Chondrocyte (in vitro differentiated cells): Measurements from ENCODE around the gene OR5K3. TPM values are rescaled to one million over a fixed set of nuclear protein-coding genes. Genes with fewer than 3 reads are reported as not detected.

Source experiments
- DNase-seq: peaks from one replicate; pipeline ENCODE4 v3.0.0; 2021; ENCODE audit warnings: mixed read lengths, low spot score
- H3K27ac Mint-ChIP-seq: one replicate; pipeline ENCODE4 v1.8.0; 2021; ENCODE audit warnings: mild to moderate bottlenecking, moderate library complexity, mixed read lengths; ENCODE audit not compliant: unreplicated experiment
- H3K27me3 Mint-ChIP-seq: 2 replicates; pipeline ENCODE4 v1.8.0; 2021; ENCODE audit warnings: low read depth, mixed read lengths
- H3K36me3 Mint-ChIP-seq: 2 replicates; pipeline ENCODE4 v1.8.0; 2021; ENCODE audit warnings: low read depth, mixed read lengths
- H3K4me1 Mint-ChIP-seq: 2 replicates; pipeline ENCODE4 v1.8.0; 2021; ENCODE audit warnings: low read depth, mild to moderate bottlenecking, mixed read lengths
- H3K4me3 Mint-ChIP-seq: one replicate; pipeline ENCODE4 v1.8.0; 2021; ENCODE audit warnings: mild to moderate bottlenecking, moderate library complexity, mixed read lengths; ENCODE audit not compliant: unreplicated experiment
- H3K9me3 Mint-ChIP-seq: 2 replicates; pipeline ENCODE4 v1.8.0; 2021; ENCODE audit warnings: low read depth, mixed read lengths
- CTCF ChIP-seq: fragments of 200-600 bp; sonication (generic); IDR thresholded peaks from 2 replicates; pipeline ENCODE4 v1.5.0; 2021; ENCODE audit warnings: antibody characterized with exemption, mild to moderate bottlenecking, moderate library complexity
- long read RNA-seq: library from polyadenylated mRNA; stranded (forward); transcript quantifications from one replicate; pipeline ENCODE4 v2.0.0, GENCODE V29; 2021
- total RNA-seq: library from RNA; stranded (reverse); gene quantifications from 3 replicates; pipeline ENCODE4 v1.2.1, GENCODE V29; 2021

OR5K3 gene
- not detected in 3 replicates for total RNA-seq
- long read RNA-seq = 0 reads

- H3K4me3 Mint-ChIP-seq = no peak within 1 kb of the TSS
- no peak for DNase-seq
- no peaks in the 10 kb centered on the region for H3K36me3 Mint-ChIP-seq
- H3K27ac Mint-ChIP-seq = no peak within 1 kb of the TSS
- no peak for TF ChIP-seq CTCF
- no peaks in the 10 kb centered on the region for H3K9me3 Mint-ChIP-seq
- no peaks in the 10 kb centered on the region for H3K4me1 Mint-ChIP-seq
- peaks cover 19% of the 10 kb centered on the region for H3K27me3 Mint-ChIP-seq
Observed at GRCh38 chr3:98390366-98390765, at the start of gene OR5K3. Gene OR5K3, plus strand, starts transcription at chr3:98390666. Its CDS starts 0 bp downstream, at chr3:98390666.

GRCh38 chr3:98341758-98342157 is 48.7 kb upstream of the OR5K3 start:
- Mint-ChIP-seq H3K4me3 (no peak overlapping the region), H3K9me3 (no peaks in the 10 kb centered on the region), H3K4me1 (no peaks in the 10 kb centered on the region), H3K27ac (no peak overlapping the region), H3K36me3 (no peaks in the 10 kb centered on the region), H3K27me3 (peaks cover 25% of the 10 kb centered on the region)
- DNase-seq = no peak
- TF ChIP-seq CTCF = no peak

- H3K9me3 Mint-ChIP-seq = no peaks in the 10 kb centered on the region
- no peak overlapping the region for H3K27ac Mint-ChIP-seq
- peaks cover 22% of the 10 kb centered on the region for H3K27me3 Mint-ChIP-seq
- H3K36me3 Mint-ChIP-seq = no peaks in the 10 kb centered on the region
- no peak overlapping the region for H3K4me3 Mint-ChIP-seq
- DNase-seq = no peak
- TF ChIP-seq CTCF = peak; percentile 66
- H3K4me1 Mint-ChIP-seq = no peaks in the 10 kb centered on the region
Observed at GRCh38 chr3:98343647-98344507, 46.6 kb upstream of the OR5K3 start.

GRCh38 chr3:98350082-98350481 is 40.4 kb upstream of the OR5K3 start:
- Mint-ChIP-seq H3K27ac (no peak overlapping the region), H3K4me1 (no peaks in the 10 kb centered on the region), H3K27me3 (peaks cover 25% of the 10 kb centered on the region), H3K4me3 (no peak overlapping the region), H3K36me3 (no peaks in the 10 kb centered on the region), H3K9me3 (no peaks in the 10 kb centered on the region)
- no peak for TF ChIP-seq CTCF
- DNase-seq = no peak

GRCh38 chr3:98353554-98353953 is 36.9 kb upstream of the OR5K3 start, which contains the start of gene OR5K4:
Gene OR5K4, plus strand, starts transcription at chr3:98353854. Its CDS starts 0 bp downstream, at chr3:98353854.
- Mint-ChIP-seq H3K27ac (no peak within 1 kb of the TSS), H3K36me3 (no peaks in the 10 kb centered on the region), H3K4me1 (no peaks in the 10 kb centered on the region), H3K9me3 (peaks cover 6% of the 10 kb centered on the region), H3K4me3 (no peak within 1 kb of the TSS), H3K27me3 (peaks cover 19% of the 10 kb centered on the region)
- no peak for TF ChIP-seq CTCF
- no peak for DNase-seq
